BLaER1 treated with 17β-estradiol and CSF1 and Interleukin-3, amounts not matched to agents 10 nM and 100 nM (cell line): ENCODE measurements around the gene MAD2L2.

Experiments
- H3K27ac ChIP-seq, 11 experiments: shearing (Covaris generic); formaldehyde crosslinking; 2 replicates each; pipeline ENCODE4 v1.8.1; 2022
- H3K27me3 ChIP-seq, 11 experiments: shearing (Covaris generic); formaldehyde crosslinking; 2 replicates each; pipeline ENCODE4 v1.8.1; 2022
- H3K36me3 ChIP-seq, 11 experiments: shearing (Covaris generic); formaldehyde crosslinking; 2 replicates each; pipeline ENCODE4 v1.8.1; 2022
- H3K4me1 ChIP-seq, 10 experiments: shearing (Covaris generic); formaldehyde crosslinking; 2 replicates each; pipeline ENCODE4 v1.8.1; 2022
- H3K4me2 ChIP-seq, 11 experiments: shearing (Covaris generic); formaldehyde crosslinking; 2 replicates each; pipeline ENCODE4 v1.8.1; 2022
- H3K4me3 ChIP-seq, 10 experiments: shearing (Covaris generic); formaldehyde crosslinking; 2 replicates each; pipeline ENCODE4 v1.8.1; 2022
- H3K9ac ChIP-seq, 11 experiments: shearing (Covaris generic); formaldehyde crosslinking; 2 replicates each; pipeline ENCODE4 v1.8.1; 2022
- H3K9me3 ChIP-seq, 11 experiments: shearing (Covaris generic); formaldehyde crosslinking; replicated peaks in 1 of 11; 2 replicates each; pipeline ENCODE4 v1.8.1; 2022
- H4K20me1 ChIP-seq, 11 experiments: shearing (Covaris generic); formaldehyde crosslinking; 2 replicates each; pipeline ENCODE4 v1.8.1; 2022
- Cebpa-rat ChIP-seq, 11 experiments: shearing (Covaris generic); IDR thresholded peaks; 2 replicates each; pipeline ENCODE4 v1.8.1; 2022

Gene MAD2L2

DNA sequence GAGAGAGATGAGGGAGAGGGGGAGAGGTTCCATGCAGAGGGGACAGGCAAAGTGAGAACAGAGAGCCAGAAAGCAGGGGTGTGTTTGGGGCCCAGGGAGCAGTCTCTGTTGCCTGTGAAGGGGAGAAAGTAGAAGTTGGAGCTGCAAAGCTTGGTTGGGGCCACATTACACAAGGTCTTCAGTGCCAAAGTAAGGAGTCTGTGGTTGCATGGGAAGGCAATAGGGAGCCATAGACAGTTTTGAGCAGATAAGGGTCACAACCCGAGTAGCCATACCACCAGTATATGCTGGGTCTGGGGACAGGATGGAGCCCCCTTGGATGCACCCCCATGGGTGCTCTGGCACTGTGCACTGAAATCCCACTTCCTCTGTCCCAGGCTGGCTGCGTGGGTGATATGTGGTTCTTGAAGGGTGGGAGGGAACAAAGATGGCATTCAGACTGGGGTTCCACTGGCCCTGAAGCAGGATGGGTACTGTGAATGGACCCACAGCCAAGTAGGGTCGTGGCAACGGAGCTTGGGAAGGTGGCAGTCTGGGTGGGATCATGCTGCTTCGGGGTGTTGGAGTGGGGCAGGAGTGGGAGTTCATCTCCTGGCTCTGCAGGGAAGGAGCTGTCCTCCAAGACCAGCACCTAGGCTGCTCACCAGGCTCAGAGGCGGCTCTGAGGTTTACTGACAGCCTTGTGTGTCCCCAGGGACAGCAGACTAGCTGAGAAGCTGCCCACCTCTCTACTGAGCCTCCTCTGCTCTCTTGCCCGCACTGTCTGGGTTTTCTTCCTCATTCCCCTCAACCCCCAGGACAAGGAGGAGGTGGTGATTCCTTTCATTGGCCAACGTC is 22.6 kb upstream of the MAD2L2 start:
- H3K4me2 ChIP-seq, result peak overlapping the region; percentile 76 to 97 (median 92)
- H3K9ac ChIP-seq, result peak overlapping the region in 9 of 11 experiments; percentile 27 to 68 (median 41); a peak in 16 of 22 replicates
- peak overlapping the region in 3 of 10 experiments; percentile 12 to 18 (median 16); a peak in 1 of 20 replicates for H3K4me3 ChIP-seq

DNA sequence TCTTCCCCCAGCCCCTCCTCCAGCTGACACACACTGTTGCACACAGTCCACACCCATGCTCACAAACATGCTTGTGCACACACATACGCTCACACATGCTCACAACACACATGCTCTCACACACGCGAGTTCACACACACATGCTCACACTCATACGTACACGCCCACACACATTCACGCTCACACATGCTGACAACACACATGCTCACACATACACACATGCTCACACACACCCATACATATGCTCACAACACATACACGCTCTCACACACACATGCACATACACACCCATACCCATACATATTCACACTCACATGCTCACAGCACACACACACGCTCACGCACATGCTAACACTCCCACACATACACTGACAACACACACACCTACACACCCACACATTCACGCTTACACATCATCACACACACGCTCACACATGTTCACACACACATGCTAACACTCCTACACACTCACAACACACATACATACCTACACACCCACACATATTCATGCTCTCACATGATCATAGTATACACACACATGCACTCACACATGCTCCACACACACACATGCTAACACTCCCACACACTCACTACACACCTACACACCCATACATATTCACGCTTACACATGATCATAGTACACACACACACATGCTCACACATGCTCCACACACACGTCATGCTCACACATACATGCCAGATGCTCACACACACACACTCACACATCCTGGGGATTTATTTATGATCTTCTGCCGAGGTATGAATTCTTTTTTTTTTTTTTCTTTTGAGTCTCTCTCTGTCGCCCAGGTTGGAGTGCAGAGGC is 21.2 kb upstream of the MAD2L2 start:
- no peak for TF ChIP-seq Cebpa-rat (IDR thresholded peaks at IDR 0.05)
- Histone ChIP-seq H3K27ac (peak overlapping the region in 5 of 11 experiments; percentile 4 to 62 (median 54); a peak in 4 of 22 replicates), H3K9me3 (no peaks in the 10 kb centered on the region), H3K9ac (peak overlapping the region in 5 of 11 experiments; percentile 5 to 68 (median 20); a peak in 4 of 22 replicates), H3K27me3 (peaks cover 0 to 17% (median 0%) of the 10 kb centered on the region in 11 experiments; a peak in 4 of 22 replicates), H4K20me1 (peaks cover 0 to 100% (median 94%) of the 10 kb centered on the region in 11 experiments; a peak in 18 of 22 replicates), H3K4me1 (peaks cover 47 to 100% (median 100%) of the 10 kb centered on the region in 10 experiments), H3K36me3 (peaks cover 0 to 52% (median 17%) of the 10 kb centered on the region in 11 experiments; a peak in 12 of 22 replicates), H3K4me2 (peak overlapping the region in 9 of 11 experiments; percentile 85 to 97 (median 93); a peak in 18 of 22 replicates), H3K4me3 (no peak overlapping the region)

More for the DNA sequence above, 22.6 kb upstream of the MAD2L2 start:
- Histone ChIP-seq H4K20me1 (peaks cover 0 to 100% (median 89%) of the 10 kb centered on the region in 11 experiments; a peak in 18 of 22 replicates), H3K36me3 (peaks cover 0 to 52% (median 24%) of the 10 kb centered on the region in 11 experiments; a peak in 13 of 22 replicates), H3K9me3 (no peaks in the 10 kb centered on the region), H3K27me3 (peaks cover 0 to 17% (median 0%) of the 10 kb centered on the region in 11 experiments; a peak in 4 of 22 replicates), H3K4me1 (peaks cover 56 to 100% (median 100%) of the 10 kb centered on the region in 10 experiments), H3K27ac (peak overlapping the region in 8 of 11 experiments; percentile 9 to 76 (median 50); a peak in 15 of 22 replicates)
- TF ChIP-seq Cebpa-rat (IDR thresholded peaks at IDR 0.05), result no peak

DNA sequence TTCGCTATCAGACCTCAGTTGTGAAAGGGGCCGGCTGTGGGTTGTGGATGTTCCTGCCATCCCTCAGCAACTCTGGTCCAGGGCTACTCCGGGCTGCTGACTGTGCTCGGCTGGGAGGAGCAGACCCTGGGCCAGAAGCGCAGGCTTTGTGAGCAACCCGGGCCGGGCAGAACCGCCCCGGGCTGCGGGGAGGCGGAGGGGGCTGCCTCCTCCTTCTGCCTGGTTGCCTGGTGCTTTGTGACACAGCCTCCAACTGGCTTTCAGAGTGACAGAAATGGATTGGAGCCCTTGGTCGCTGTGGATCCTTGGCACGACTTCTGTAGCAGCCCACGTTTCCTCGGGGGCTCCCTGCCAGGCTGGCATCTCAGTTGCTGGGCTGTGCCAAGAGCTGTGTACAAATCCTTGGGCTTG is 20.6 kb upstream of the MAD2L2 start:
- peak overlapping the region in 6 of 11 experiments; percentile 4 to 62 (median 50); a peak in 9 of 22 replicates for H3K27ac ChIP-seq
- H3K27me3 ChIP-seq, result peaks cover 0 to 17% (median 0%) of the 10 kb centered on the region in 11 experiments; a peak in 4 of 22 replicates
- peaks cover 45 to 100% (median 99%) of the 10 kb centered on the region in 10 experiments for H3K4me1 ChIP-seq
- peaks cover 0 to 100% (median 99%) of the 10 kb centered on the region in 11 experiments; a peak in 18 of 22 replicates for H4K20me1 ChIP-seq
- no peaks in the 10 kb centered on the region for H3K9me3 ChIP-seq
- no peak for TF ChIP-seq Cebpa-rat (IDR thresholded peaks at IDR 0.05)
- H3K4me2 ChIP-seq, result peak overlapping the region; percentile 79 to 97 (median 91); a peak in 20 of 22 replicates
- peaks cover 0 to 48% (median 16%) of the 10 kb centered on the region in 11 experiments; a peak in 12 of 22 replicates for H3K36me3 ChIP-seq
- H3K9ac ChIP-seq, result peak overlapping the region in 6 of 11 experiments; percentile 5 to 68 (median 25); a peak in 8 of 22 replicates
- no peak overlapping the region for H3K4me3 ChIP-seq

DNA sequence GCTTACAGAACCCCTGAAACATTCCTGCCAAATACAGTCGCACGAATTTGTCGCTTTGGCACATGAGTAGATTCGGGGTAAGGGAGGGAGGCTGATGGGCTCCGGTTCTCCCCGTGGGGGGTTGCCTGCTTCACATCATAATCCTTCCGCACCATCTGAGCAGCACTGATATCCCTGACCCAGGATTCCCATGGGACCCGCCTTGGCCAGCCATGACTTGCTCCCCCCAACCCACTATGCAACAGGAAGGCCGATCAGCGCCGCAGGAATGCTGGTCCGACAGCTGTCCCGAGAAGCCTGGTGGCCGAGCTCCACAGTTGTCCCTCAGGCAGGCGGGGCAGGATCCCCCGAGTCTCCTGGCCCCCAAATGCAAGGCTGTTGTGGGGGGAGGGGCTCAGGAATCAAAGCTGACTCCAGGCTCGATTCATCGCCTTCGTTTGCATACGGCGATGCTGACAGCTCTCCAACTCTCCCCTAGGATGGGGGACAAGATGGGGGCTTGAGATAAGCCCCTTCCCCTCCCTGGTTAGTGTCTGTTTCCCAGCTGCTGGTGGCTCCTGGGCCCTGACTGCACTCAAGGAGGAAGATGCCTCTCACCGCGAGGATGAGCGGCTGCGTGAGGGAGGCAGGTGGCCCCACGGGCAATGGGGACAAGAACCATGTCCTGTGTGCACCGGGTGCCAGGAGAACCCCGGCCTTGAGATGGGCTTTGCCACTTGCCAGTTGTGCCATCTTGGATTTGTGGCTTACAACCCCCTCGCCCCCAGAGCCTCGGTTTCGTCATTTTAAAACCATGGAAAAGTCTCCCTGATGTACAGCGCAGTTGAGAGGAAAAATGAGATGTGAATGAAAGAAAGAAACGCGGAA is 19.9 kb upstream of the MAD2L2 start:
- Histone ChIP-seq H3K36me3 (peaks cover 0 to 48% (median 13%) of the 10 kb centered on the region in 11 experiments; a peak in 13 of 22 replicates), H3K9ac (peak overlapping the region; percentile 1 to 68 (median 48); a peak in 16 of 22 replicates), H3K27ac (peak overlapping the region in 8 of 11 experiments; percentile 28 to 62 (median 50); a peak in 14 of 22 replicates), H3K9me3 (no peaks in the 10 kb centered on the region), H3K4me3 (peak overlapping the region in 8 of 10 experiments; percentile 9 to 55 (median 36); a peak in 15 of 20 replicates), H3K4me1 (peaks cover 45 to 100% (median 97%) of the 10 kb centered on the region in 10 experiments), H3K27me3 (peaks cover 0 to 17% (median 0%) of the 10 kb centered on the region in 11 experiments; a peak in 4 of 22 replicates), H4K20me1 (peaks cover 0 to 100% (median 99%) of the 10 kb centered on the region in 11 experiments; a peak in 18 of 22 replicates), H3K4me2 (peak overlapping the region; percentile 79 to 97 (median 91))
- no peak for TF ChIP-seq Cebpa-rat (IDR thresholded peaks at IDR 0.05)

DNA sequence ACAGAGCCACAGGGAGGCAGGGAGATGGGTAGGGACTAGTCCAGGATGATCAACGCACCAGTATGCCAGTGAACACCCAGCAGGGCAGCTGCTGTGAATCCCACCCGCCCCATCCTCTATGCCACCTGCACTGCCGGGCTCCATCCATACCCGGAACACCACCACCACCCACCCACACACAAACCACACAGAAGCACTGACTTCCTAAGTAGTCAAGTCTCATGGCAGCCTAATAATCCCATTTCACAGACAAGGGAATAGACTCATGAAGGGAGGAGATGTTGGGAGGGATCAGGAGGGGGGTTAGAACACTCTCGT is 16.9 kb upstream of the MAD2L2 start:
- no peaks in the 10 kb centered on the region for H3K9me3 ChIP-seq
- peaks cover 0 to 17% (median 0%) of the 10 kb centered on the region in 11 experiments; a peak in 4 of 22 replicates for H3K27me3 ChIP-seq
- H3K4me3 ChIP-seq, result no peak overlapping the region
- TF ChIP-seq Cebpa-rat (IDR thresholded peaks at IDR 0.05), result no peak
- H3K9ac ChIP-seq, result peak overlapping the region in 2 of 11 experiments; percentile 1 to 12; a peak in 2 of 22 replicates
- H3K27ac ChIP-seq, result peak overlapping the region in 1 of 11 experiments; percentile 12; a peak in 1 of 22 replicates
- peaks cover 0 to 100% (median 97%) of the 10 kb centered on the region in 11 experiments; a peak in 18 of 22 replicates for H4K20me1 ChIP-seq
- H3K4me2 ChIP-seq, result peak overlapping the region in 8 of 11 experiments; percentile 10 to 94 (median 50); a peak in 16 of 22 replicates
- H3K36me3 ChIP-seq, result peaks cover 0 to 66% (median 28%) of the 10 kb centered on the region in 11 experiments; a peak in 14 of 22 replicates
- H3K4me1 ChIP-seq, result peaks cover 33 to 100% (median 96%) of the 10 kb centered on the region in 10 experiments

DNA sequence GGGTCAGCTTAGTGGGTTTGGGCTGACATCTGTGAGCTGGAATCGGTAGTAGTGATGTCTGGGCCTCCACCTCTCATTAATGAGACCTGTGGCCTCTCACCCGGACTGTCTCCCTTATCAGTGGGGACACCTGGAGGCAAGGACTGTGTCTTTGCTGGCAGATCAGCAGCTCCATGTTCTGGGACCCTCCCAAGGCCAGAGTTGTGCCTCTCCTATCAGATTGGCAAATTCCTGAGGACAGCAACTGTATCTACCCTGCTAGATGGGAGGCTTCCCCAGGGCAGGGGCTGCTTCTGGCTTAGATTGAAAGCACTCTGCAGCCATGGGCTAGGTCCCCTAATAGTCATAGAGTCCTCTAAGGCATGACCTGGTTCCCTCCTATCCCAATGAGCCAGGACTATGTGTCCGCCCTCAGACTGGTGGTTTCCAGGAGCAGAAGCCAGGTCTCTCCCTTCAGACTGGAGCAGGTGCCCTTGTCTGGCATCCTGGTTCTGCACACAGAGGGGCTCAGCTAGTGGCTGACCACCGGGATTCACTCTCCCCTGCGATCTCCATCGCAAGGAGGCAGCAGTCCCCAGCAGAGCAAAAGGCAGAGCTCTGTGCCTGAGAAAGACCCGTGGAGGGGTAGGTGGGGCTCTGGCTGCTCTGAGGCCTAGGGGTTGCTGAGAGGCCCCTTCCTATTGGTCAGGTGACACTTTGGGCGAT is 16.4 kb upstream of the MAD2L2 start:
- Histone ChIP-seq H3K36me3 (peaks cover 0 to 61% (median 26%) of the 10 kb centered on the region in 11 experiments; a peak in 14 of 22 replicates), H3K4me1 (peaks cover 37 to 98% (median 93%) of the 10 kb centered on the region in 10 experiments), H3K27me3 (peaks cover 0 to 22% (median 0%) of the 10 kb centered on the region in 11 experiments; a peak in 6 of 22 replicates)

More for the DNA sequence above, 16.4 kb upstream of the MAD2L2 start:
- Histone ChIP-seq H3K27ac (peak overlapping the region in 1 of 11 experiments; percentile 12; a peak in 1 of 22 replicates), H3K4me3 (no peak overlapping the region), H4K20me1 (peaks cover 0 to 100% (median 92%) of the 10 kb centered on the region in 11 experiments; a peak in 18 of 22 replicates), H3K9me3 (no peaks in the 10 kb centered on the region), H3K9ac (peak overlapping the region in 3 of 11 experiments; percentile 1 to 24 (median 12); a peak in 3 of 22 replicates), H3K4me2 (peak overlapping the region in 8 of 11 experiments; percentile 10 to 94 (median 50); a peak in 16 of 22 replicates)
- TF ChIP-seq Cebpa-rat (IDR thresholded peaks at IDR 0.05), result no peak
